Anterior cingulate cortex (tissue), 58 donors: ENCODE data around the gene DCAF8L2.
A peak's percentile ranks its signal among the peaks of the same experiment; 100 is the strongest.
"Not testable (repeated sequence)": the region's sequence is repeated elsewhere in the genome, so short reads cannot be mapped to it uniquely, and the experiment has no call there.

Experiments
- DNase-seq, 58 donors: peaks; one replicate each; lab custom pipeline; 2025; lab: John Stamatoyannopoulos, UW

Gene DCAF8L2

GRCh38 chrX:27674491-27674890 is 84.3 kb downstream of the DCAF8L2 start:
- DNase-seq, result no peak

GRCh38 chrX:27675493-27675892 is 85.3 kb downstream of the DCAF8L2 start:
- DNase-seq, result no peak

GRCh38 chrX:27679281-27679680 is 89.1 kb downstream of the DCAF8L2 start:
- peak in 1 of 58 donors; percentile 0 for DNase-seq

- DNase-seq, result no peak
Measured at GRCh38 chrX:27680726-27681125, 90.6 kb downstream of the DCAF8L2 start.

GRCh38 chrX:27683566-27684208 is 93.5 kb downstream of the DCAF8L2 start:
- not testable (repeated sequence) for DNase-seq

GRCh38 chrX:27694667-27695066 is 104.5 kb downstream of the DCAF8L2 start:
- DNase-seq, result no peak

GRCh38 chrX:27706526-27706925 is 116.4 kb downstream of the DCAF8L2 start:
- peak in 1 of 58 donors; percentile 0 for DNase-seq

- DNase-seq, result no peak
Measured at GRCh38 chrX:27715610-27716009, 125.5 kb downstream of the DCAF8L2 start.

GRCh38 chrX:27728291-27728690 is 138.1 kb downstream of the DCAF8L2 start:
- no peak for DNase-seq

- no peak for DNase-seq
Measured at GRCh38 chrX:27731962-27732361, 141.8 kb downstream of the DCAF8L2 start.

- no peak for DNase-seq
Measured at GRCh38 chrX:27735914-27736313, 145.8 kb downstream of the DCAF8L2 start.

- no peak for DNase-seq
Measured at GRCh38 chrX:27740933-27741332, 150.8 kb downstream of the DCAF8L2 start.

GRCh38 chrX:27743521-27743920 is 153.4 kb downstream of the DCAF8L2 start:
- DNase-seq, result not testable (repeated sequence)

- no peak for DNase-seq
Measured at GRCh38 chrX:27746516-27746915, 156.4 kb downstream of the DCAF8L2 start.

- not testable (repeated sequence) for DNase-seq
Measured at GRCh38 chrX:27750298-27750697, 160.2 kb downstream of the DCAF8L2 start.

- no peak for DNase-seq
Measured at GRCh38 chrX:27751976-27752375, 161.8 kb downstream of the DCAF8L2 start.

GRCh38 chrX:27765718-27766117 is 175.6 kb downstream of the DCAF8L2 start:
- DNase-seq, result no peak

- no peak for DNase-seq
Measured at GRCh38 chrX:27767387-27767786, 177.2 kb downstream of the DCAF8L2 start.

GRCh38 chrX:27775984-27776383 is 185.8 kb downstream of the DCAF8L2 start:
- DNase-seq, result no peak

GRCh38 chrX:27796640-27797257 is 206.6 kb downstream of the DCAF8L2 start:
- DNase-seq, result no peak

GRCh38 chrX:27797575-27797974 is 207.4 kb downstream of the DCAF8L2 start:
- no peak for DNase-seq
